H9 (cell line): ENCODE measurements around the gene ST8SIA2. TPM values are rescaled to one million over a fixed set of nuclear protein-coding genes. Genes with fewer than 3 reads are reported as not detected.

Experiments
- DNase-seq: peaks from one replicate; pipeline ENCODE4 v3.0.0-alpha.2; 2017
- H2AFZ ChIP-seq: one replicate; pipeline ENCODE4 v1.6.1; 2013; ENCODE audit warnings: mild to moderate bottlenecking, low read length, control low read depth, moderate library complexity
- H2AK5ac ChIP-seq: 2 replicates; pipeline ENCODE4 v1.6.1; 2013; ENCODE audit warnings: low read length, control low read depth, mixed read lengths; ENCODE audit not compliant: insufficient read length
- H2BK120ac ChIP-seq: one replicate; pipeline ENCODE4 v1.6.1; 2013; ENCODE audit warnings: low read depth, mild to moderate bottlenecking, low read length, control low read depth, inconsistent platforms; ENCODE audit not compliant: poor library complexity, severe bottlenecking
- H2BK12ac ChIP-seq: 2 replicates; pipeline ENCODE4 v1.6.1; 2013; ENCODE audit warnings: low read length, control low read depth, mixed read lengths, low read depth; ENCODE audit not compliant: insufficient read length
- H2BK15ac ChIP-seq: 2 replicates; pipeline ENCODE4 v1.6.1; 2013; ENCODE audit warnings: low read depth, low read length, control low read depth
- H2BK20ac ChIP-seq: one replicate; pipeline ENCODE4 v1.6.1; 2013; ENCODE audit warnings: low read depth, mild to moderate bottlenecking, low read length, control low read depth, inconsistent platforms; ENCODE audit not compliant: poor library complexity, severe bottlenecking
- H2BK5ac ChIP-seq: 2 replicates; pipeline ENCODE4 v1.6.1; 2013; ENCODE audit warnings: low read length, control low read depth, mixed read lengths; ENCODE audit not compliant: insufficient read length
- H3K14ac ChIP-seq: 2 replicates; pipeline ENCODE4 v1.6.1; 2013; ENCODE audit warnings: low read length, control low read depth; ENCODE audit not compliant: insufficient read depth
- H3K18ac ChIP-seq: 2 replicates; pipeline ENCODE4 v1.6.1; 2013; ENCODE audit warnings: low read depth, mild to moderate bottlenecking, mixed read lengths, low read length, control low read depth; ENCODE audit not compliant: insufficient read length
- H3K23ac ChIP-seq: 2 replicates; pipeline ENCODE4 v1.6.1; 2013; ENCODE audit warnings: low read length, control low read depth, mixed read lengths, low read depth; ENCODE audit not compliant: insufficient read length
- H3K23me2 ChIP-seq: 2 replicates; pipeline ENCODE4 v1.6.1; 2013; ENCODE audit warnings: low read depth, mild to moderate bottlenecking, mixed read lengths, low read length, control low read depth; ENCODE audit not compliant: insufficient read length, poor library complexity, severe bottlenecking
- H3K27ac ChIP-seq: 2 replicates; pipeline ENCODE4 v1.5.1; 2013; ENCODE audit warnings: low read length, control low read depth, mixed read lengths, low read depth; ENCODE audit not compliant: insufficient read length
- H3K27me3 ChIP-seq: 2 replicates; pipeline ENCODE4 v1.6.1; 2013; ENCODE audit warnings: low read length, control low read depth, inconsistent platforms; ENCODE audit not compliant: insufficient read depth
- H3K4ac ChIP-seq: 2 replicates; pipeline ENCODE4 v1.6.1; 2013; ENCODE audit warnings: low read depth, mild to moderate bottlenecking, control low read depth, inconsistent platforms, low read length, moderate library complexity
- H3K4me1 ChIP-seq: 2 replicates; pipeline ENCODE4 v1.6.1; 2013; ENCODE audit warnings: low read length, control low read depth, inconsistent platforms; ENCODE audit not compliant: insufficient read depth
- H3K4me2 ChIP-seq: 2 replicates; pipeline ENCODE4 v1.6.1; 2013; ENCODE audit warnings: low read length, control low read depth, mixed read lengths; ENCODE audit not compliant: insufficient read length, insufficient read depth
- H3K56ac ChIP-seq: 2 replicates; pipeline ENCODE4 v1.6.1; 2013; ENCODE audit warnings: low read depth, mild to moderate bottlenecking, mixed read lengths, low read length, control low read depth; ENCODE audit not compliant: insufficient read length
- H3K79me1 ChIP-seq: 2 replicates; pipeline ENCODE4 v1.6.1; 2013; ENCODE audit warnings: low read depth, mild to moderate bottlenecking, moderate library complexity, low read length, control low read depth, inconsistent platforms; ENCODE audit not compliant: insufficient read depth, poor library complexity, severe bottlenecking
- H3K79me2 ChIP-seq: 2 replicates; pipeline ENCODE4 v1.6.1; 2013; ENCODE audit warnings: low read length, control low read depth, inconsistent platforms; ENCODE audit not compliant: insufficient read depth
- H3K9ac ChIP-seq: 2 replicates; pipeline ENCODE4 v1.6.1; 2013; ENCODE audit warnings: low read length, control low read depth, mixed read lengths; ENCODE audit not compliant: insufficient read length; ENCODE audit errors: extremely low read depth
- H3K9me3 ChIP-seq: one replicate; pipeline ENCODE4 v1.6.1; 2013; ENCODE audit warnings: low read depth, low read length, inconsistent platforms; ENCODE audit not compliant: control insufficient read depth
- H3T11ph ChIP-seq: one replicate; pipeline ENCODE4 v1.6.1; 2013; ENCODE audit warnings: mild to moderate bottlenecking, low read length, control low read depth, inconsistent platforms
- H4K20me1 ChIP-seq: one replicate; pipeline ENCODE4 v1.6.1; 2013; ENCODE audit not compliant: control insufficient read depth, insufficient read length, insufficient read depth
- H4K5ac ChIP-seq: 2 replicates; pipeline ENCODE4 v1.6.1; 2013; ENCODE audit warnings: low read depth, mild to moderate bottlenecking, mixed read lengths, low read length, control low read depth; ENCODE audit not compliant: insufficient read length
- H4K8ac ChIP-seq: replicated peaks from 2 replicates; pipeline ENCODE4 v1.6.1; 2013; ENCODE audit warnings: low read length, control low read depth, mixed read lengths, low read depth; ENCODE audit not compliant: insufficient read length
- H4K91ac ChIP-seq: 2 replicates; pipeline ENCODE4 v1.6.1; 2013; ENCODE audit warnings: low read depth, mild to moderate bottlenecking, moderate library complexity, mixed read lengths, low read length, control low read depth; ENCODE audit not compliant: insufficient read length
- H3K27ac Mint-ChIP-seq, 3 experiments: 2 replicates in 2 of 3; 3 replicates in 1 of 3; pipeline ENCODE4 v1.8.0; 2020 to 2021; ENCODE audit warnings: mixed read lengths in 3 of 3, mild to moderate bottlenecking in 1 of 3, moderate library complexity in 1 of 3
- H3K27me3 Mint-ChIP-seq: 2 replicates; pipeline ENCODE4 v1.8.0; 2021; ENCODE audit warnings: low read depth, mild to moderate bottlenecking, moderate library complexity, mixed read lengths
- H3K36me3 Mint-ChIP-seq, 3 experiments: 2 replicates in 2 of 3; 3 replicates in 1 of 3; pipeline ENCODE4 v1.8.0; 2020 to 2021; ENCODE audit warnings: low read depth in 3 of 3, mixed read lengths in 3 of 3; ENCODE audit not compliant: insufficient read depth in 1 of 3
- H3K4me1 Mint-ChIP-seq, 2 experiments: 2 replicates each; pipeline ENCODE4 v1.8.0; 2020; ENCODE audit warnings: mixed read lengths in 2 of 2
- H3K4me3 Mint-ChIP-seq, 2 experiments: 2 replicates in 1 of 2; 3 replicates in 1 of 2; pipeline ENCODE4 v1.8.0; 2020 to 2021; ENCODE audit warnings: mild to moderate bottlenecking in 2 of 2, mixed read lengths in 2 of 2, moderate library complexity in 1 of 2
- H3K9me3 Mint-ChIP-seq, 2 experiments: 2 replicates in 1 of 2; 3 replicates in 1 of 2; pipeline ENCODE4 v1.8.0; 2020; ENCODE audit warnings: mild to moderate bottlenecking in 2 of 2, mixed read lengths in 2 of 2, moderate library complexity in 1 of 2
- CTCF ChIP-seq: fragments of 200-600 bp; sonication (generic); conservative IDR thresholded peaks from 3 replicates; pipeline ENCODE4 v1.8.0; 2021; ENCODE audit warnings: antibody characterized with exemption, mild to moderate bottlenecking
- WGBS: extraction: QIAGEN DNeasy Blood & Tissue Kit; methylation state at CpG from one replicate; pipeline ENCODE4 v1.1.7; 2013; ENCODE audit warnings: missing lambda C conversion rate, low lambda C conversion rate, mixed read lengths; ENCODE audit not compliant: insufficient read length; ENCODE audit errors: extremely low coverage; 5-methylcytosine and 5-hydroxymethylcytosine counted together
- total RNA-seq: library from RNA; stranded (reverse); gene quantifications from 2 replicates; pipeline ENCODE4 v1.2.1, GENCODE V29; 2021

Gene ST8SIA2
- total RNA-seq, 1 experiment from 2014 or later, result 1.8 TPM

GRCh38 chr15:92362001-92362350, 31.7 kb upstream of the ST8SIA2 start:
- Histone ChIP-seq H3K56ac (no peak overlapping the region), H3K9ac (no peak overlapping the region), H3K18ac (no peak overlapping the region), H2BK20ac (no peak overlapping the region), H3K9me3 (no peaks in the 10 kb centered on the region), H3K4me2 (no peak overlapping the region), H2BK12ac (no peak overlapping the region), H2AFZ (no peak overlapping the region), H4K20me1 (no peaks in the 10 kb centered on the region), H4K8ac (no peak overlapping the region), H3K27me3 (no peaks in the 10 kb centered on the region), H2AK5ac (no peak overlapping the region), H3K4ac (no peak overlapping the region), H3K27ac (no peak overlapping the region), H2BK120ac (no peak overlapping the region), H4K5ac (no peak overlapping the region), H3K23ac (no peak overlapping the region), H3K4me1 (no peaks in the 10 kb centered on the region), H3K14ac (no peak overlapping the region), H2BK5ac (no peak overlapping the region), H2BK15ac (no peak overlapping the region), H3K79me1 (no peaks in the 10 kb centered on the region), H3K23me2 (no peaks in the 10 kb centered on the region), H4K91ac (no peak overlapping the region), H3K79me2 (no peaks in the 10 kb centered on the region), H3T11ph (no peak overlapping the region)
- no CpG with 5 or more reads among the region's 3 CpGs for WGBS
- no peaks in the 10 kb centered on the region for H3K9me3 Mint-ChIP-seq
- no peaks in the 10 kb centered on the region for H3K36me3 Mint-ChIP-seq
- no peak overlapping the region for H3K27ac Mint-ChIP-seq
- no peak for DNase-seq
- no peak overlapping the region for H3K4me3 Mint-ChIP-seq
- TF ChIP-seq CTCF, result no peak
- H3K4me1 Mint-ChIP-seq, result peaks cover 10 to 22% of the 10 kb centered on the region in 2 experiments; a peak in 3 of 4 replicates
- H3K27me3 Mint-ChIP-seq, result peaks cover 5% of the 10 kb centered on the region
